OCI-LY7 (cell line): ENCODE data around the gene UGT1A3.

Source experiments
- CTCF ChIP-seq: fragments of 200-600 bp; sonication (generic); conservative IDR thresholded peaks from 2 replicates; pipeline ENCODE4 v1.5.1; 2014; ENCODE audit warnings: mild to moderate bottlenecking, antibody characterized with exemption, low read length, moderate library complexity, mixed read lengths
- EZH2phosphoT487 ChIP-seq: fragments of 200-600 bp; sonication (generic); IDR thresholded peaks from 2 replicates; pipeline ENCODE4 v1.6.1; 2018; ENCODE audit warnings: low read depth, borderline replicate concordance, mild to moderate bottlenecking, mixed run types, antibody characterized with exemption, low read length, moderate library complexity, mixed read lengths

GRCh38 chr2:233699424-233700027, 29.3 kb upstream of the UGT1A3 start:
- TF ChIP-seq CTCF (no peak), EZH2phosphoT487 (no peak)
